Measurements from ENCODE around the gene CKAP2L. TPM values are rescaled to one million over a fixed set of nuclear protein-coding genes. Genes with fewer than 3 reads are reported as not detected.
"Not testable (repeated sequence)": the region's sequence is repeated elsewhere in the genome, so short reads cannot be mapped to it uniquely, and the experiment has no call there.

CKAP2L gene
- total RNA-seq, 1 donor = 0.21 TPM

- not testable (repeated sequence) for H3K9me3 ChIP-seq (ENCODE audit: low read depth, low read length); H3K27me3 ChIP-seq (ENCODE audit: insufficient read depth, low read length); H3K4me3 ChIP-seq (ENCODE audit: low read length)
- H3K4me1 ChIP-seq (ENCODE audit: insufficient read depth, low read length) = peaks cover 14% of the 10 kb centered on the region
Measured at GRCh38 chr2:112716826-112717352, 47.5 kb downstream of the CKAP2L start.

- not testable (repeated sequence) for H3K9me3 ChIP-seq (ENCODE audit: low read depth, low read length); H3K4me3 ChIP-seq (ENCODE audit: low read length); H3K27me3 ChIP-seq (ENCODE audit: insufficient read depth, low read length)
- H3K4me1 ChIP-seq (ENCODE audit: insufficient read depth, low read length) = peaks cover 15% of the 10 kb centered on the region
Measured at GRCh38 chr2:112716094-112716493, 48.3 kb downstream of the CKAP2L start.

- no peaks in the 10 kb centered on the region for H3K9me3 ChIP-seq (ENCODE audit: low read depth, low read length)
- H3K27me3 ChIP-seq (ENCODE audit: insufficient read depth, low read length) = no peaks in the 10 kb centered on the region
- no peak overlapping the region for H3K4me3 ChIP-seq (ENCODE audit: low read length)
- peaks cover 15% of the 10 kb centered on the region for H3K4me1 ChIP-seq (ENCODE audit: insufficient read depth, low read length)
Measured at GRCh38 chr2:112714836-112715631, 49.4 kb downstream of the CKAP2L start.

GRCh38 chr2:112714331-112714730 lies 50.1 kb downstream of the CKAP2L start:
- Histone ChIP-seq H3K9me3 (ENCODE audit: low read depth, low read length) (no peaks in the 10 kb centered on the region), H3K27me3 (ENCODE audit: insufficient read depth, low read length) (no peaks in the 10 kb centered on the region), H3K4me3 (ENCODE audit: low read length) (no peak overlapping the region), H3K4me1 (ENCODE audit: insufficient read depth, low read length) (peaks cover 21% of the 10 kb centered on the region)

GRCh38 chr2:112713926-112714325 lies 50.5 kb downstream of the CKAP2L start:
- Histone ChIP-seq H3K27me3 (ENCODE audit: insufficient read depth, low read length) (no peaks in the 10 kb centered on the region), H3K4me1 (ENCODE audit: insufficient read depth, low read length) (peaks cover 25% of the 10 kb centered on the region)

DNA sequence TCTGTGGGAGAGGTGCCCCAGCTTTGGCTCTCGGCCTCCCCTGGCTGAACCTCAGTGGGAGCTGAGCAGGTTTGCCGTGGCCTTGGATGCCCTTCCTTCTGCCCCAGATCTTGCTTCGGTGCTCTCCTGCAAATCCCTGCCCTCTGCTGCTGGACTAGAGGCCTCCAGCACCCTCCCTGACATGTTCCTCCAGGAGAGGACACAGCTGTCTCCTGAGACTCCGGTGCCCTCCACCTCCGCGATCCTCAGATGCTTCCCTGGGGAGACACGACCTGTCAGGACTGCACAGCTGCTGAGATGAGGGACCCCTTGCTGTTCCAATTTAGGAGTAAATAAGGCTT lies 50.9 kb downstream of the CKAP2L start:
- H3K4me1 ChIP-seq (ENCODE audit: insufficient read depth, low read length) = peaks cover 28% of the 10 kb centered on the region

More at GRCh38 chr2:112713926-112714325, 50.5 kb downstream of the CKAP2L start:
- no peak overlapping the region for H3K4me3 ChIP-seq (ENCODE audit: low read length)
- H3K9me3 ChIP-seq (ENCODE audit: low read depth, low read length) = no peaks in the 10 kb centered on the region

DNA sequence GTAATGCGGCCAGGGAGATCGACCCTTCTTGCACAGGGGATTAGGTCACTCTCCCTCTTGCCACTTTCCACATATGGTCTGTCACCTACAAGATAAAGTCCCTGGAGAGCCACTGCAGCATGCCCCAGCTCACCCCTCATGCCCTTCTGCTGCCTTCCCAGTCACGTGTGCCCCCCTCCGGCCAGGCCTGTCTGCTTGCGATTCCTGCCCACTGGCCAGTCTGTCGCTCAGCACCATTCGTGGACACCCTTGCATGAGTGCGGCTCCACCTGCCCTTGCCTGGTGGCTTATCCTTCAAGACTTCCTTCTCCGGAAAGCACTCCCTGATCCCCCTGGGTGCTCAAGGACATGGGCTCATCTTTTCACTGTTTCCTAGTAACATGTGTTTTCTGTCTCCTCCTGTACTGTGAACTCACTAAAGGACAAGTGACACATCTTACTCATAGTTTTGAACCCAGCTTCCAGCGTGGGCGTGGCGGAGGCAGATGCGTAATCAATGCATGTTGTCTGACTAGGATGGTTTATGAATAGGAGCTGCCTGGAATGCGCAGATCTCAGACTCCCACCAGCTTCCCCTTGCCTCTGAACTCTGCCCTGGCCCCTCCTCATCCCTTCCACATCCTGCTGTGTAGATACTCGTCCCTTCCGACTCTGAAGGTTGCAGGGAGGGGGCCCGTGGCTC lies 51.4 kb downstream of the CKAP2L start:
- no peaks in the 10 kb centered on the region for H3K9me3 ChIP-seq (ENCODE audit: low read depth, low read length)
- H3K4me1 ChIP-seq (ENCODE audit: insufficient read depth, low read length) = peaks cover 32% of the 10 kb centered on the region
- no peaks in the 10 kb centered on the region for H3K27me3 ChIP-seq (ENCODE audit: insufficient read depth, low read length)
- no peak overlapping the region for H3K4me3 ChIP-seq (ENCODE audit: low read length)

More for the DNA sequence above, 50.9 kb downstream of the CKAP2L start:
- Histone ChIP-seq H3K27me3 (ENCODE audit: insufficient read depth, low read length) (no peaks in the 10 kb centered on the region), H3K9me3 (ENCODE audit: low read depth, low read length) (no peaks in the 10 kb centered on the region), H3K4me3 (ENCODE audit: low read length) (no peak overlapping the region)

DNA sequence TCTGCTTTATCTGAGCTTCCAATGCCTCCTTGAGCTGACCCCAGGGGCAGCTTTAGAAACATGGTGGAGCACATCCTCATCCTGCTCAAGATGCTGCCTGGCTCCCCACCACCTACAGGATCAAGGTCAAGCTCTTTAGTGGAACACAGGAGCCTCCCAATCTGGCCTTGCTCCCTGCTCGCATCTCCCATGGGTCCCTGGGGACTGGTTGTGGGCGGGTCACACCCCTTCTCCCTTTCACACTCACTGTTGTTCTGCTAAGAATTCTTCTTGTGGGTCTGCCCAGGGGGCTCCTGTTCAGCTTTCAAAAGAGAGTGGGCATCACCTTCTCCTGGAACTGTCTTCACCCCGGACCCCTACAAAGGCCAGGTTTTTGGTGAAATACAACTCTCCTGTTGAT lies 51.9 kb downstream of the CKAP2L start:
- Histone ChIP-seq H3K4me1 (ENCODE audit: insufficient read depth, low read length) (peaks cover 38% of the 10 kb centered on the region), H3K9me3 (ENCODE audit: low read depth, low read length) (no peaks in the 10 kb centered on the region), H3K4me3 (ENCODE audit: low read length) (no peak overlapping the region), H3K27me3 (ENCODE audit: insufficient read depth, low read length) (no peaks in the 10 kb centered on the region)

DNA sequence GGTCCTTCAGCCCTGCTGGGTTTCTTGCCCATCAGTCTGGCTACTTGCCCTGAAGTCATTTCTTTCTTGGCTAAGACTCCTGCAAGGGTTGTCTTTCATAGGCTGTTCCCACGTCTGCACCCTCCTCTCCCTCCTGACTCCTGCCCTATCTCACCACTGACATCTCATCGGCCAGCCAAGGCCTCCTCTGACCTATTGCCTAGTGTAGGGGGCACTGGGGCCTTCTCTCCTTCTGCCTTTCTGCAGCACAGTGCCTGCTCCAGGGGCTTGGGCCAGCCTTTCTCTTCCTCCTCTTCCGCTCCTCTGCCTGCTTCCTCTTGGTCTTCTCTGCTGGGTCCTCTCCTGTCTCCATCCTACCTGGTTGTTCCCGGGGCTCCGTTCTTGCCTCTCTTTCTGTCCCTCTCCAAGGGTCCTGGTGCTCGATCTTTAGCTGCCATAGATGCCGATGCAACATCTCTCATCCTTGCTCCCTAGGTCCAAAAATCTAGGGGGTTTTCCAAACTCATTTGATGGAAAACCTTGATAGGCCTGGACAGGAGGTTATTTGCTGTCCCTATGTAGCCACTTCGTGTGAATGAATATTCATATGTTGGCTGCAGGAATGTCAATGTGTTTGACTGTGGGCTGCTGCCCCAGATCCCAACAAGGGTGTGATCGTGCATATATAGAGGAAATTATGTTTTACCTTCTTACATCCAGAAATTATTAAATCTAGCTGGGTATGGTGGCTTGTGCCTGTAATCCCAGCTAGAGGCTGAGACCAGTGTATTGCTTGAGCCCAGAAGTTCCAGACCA lies 53.3 kb downstream of the CKAP2L start:
- H3K4me1 ChIP-seq (ENCODE audit: insufficient read depth, low read length) = peaks cover 51% of the 10 kb centered on the region
- no peak overlapping the region for H3K4me3 ChIP-seq (ENCODE audit: low read length)
- H3K9me3 ChIP-seq (ENCODE audit: low read depth, low read length) = no peaks in the 10 kb centered on the region
- no peaks in the 10 kb centered on the region for H3K27me3 ChIP-seq (ENCODE audit: insufficient read depth, low read length)

DNA sequence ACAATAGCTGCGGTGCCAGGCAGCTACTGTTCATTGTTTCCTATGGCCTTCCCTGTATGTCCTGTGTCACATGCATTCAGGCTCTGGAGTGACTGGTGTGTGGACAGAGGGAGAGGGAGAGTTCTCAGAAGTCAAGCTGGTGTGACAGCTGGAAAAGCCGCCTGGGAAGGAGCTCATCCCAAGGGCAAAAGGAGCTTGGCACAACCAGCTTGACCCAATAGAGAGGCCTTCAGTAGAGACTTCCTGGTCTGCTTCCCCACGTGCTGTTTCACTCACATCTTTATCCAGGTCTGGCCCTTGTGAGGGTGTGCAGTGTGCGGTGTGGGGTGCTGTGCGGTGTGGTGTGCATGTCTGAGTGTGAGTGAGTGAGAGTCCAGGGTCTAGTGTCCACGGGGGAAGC lies 54.7 kb downstream of the CKAP2L start:
- Histone ChIP-seq H3K27me3 (ENCODE audit: insufficient read depth, low read length) (no peaks in the 10 kb centered on the region), H3K9me3 (ENCODE audit: low read depth, low read length) (no peaks in the 10 kb centered on the region), H3K4me1 (ENCODE audit: insufficient read depth, low read length) (peaks cover 64% of the 10 kb centered on the region), H3K4me3 (ENCODE audit: low read length) (no peak overlapping the region)

DNA sequence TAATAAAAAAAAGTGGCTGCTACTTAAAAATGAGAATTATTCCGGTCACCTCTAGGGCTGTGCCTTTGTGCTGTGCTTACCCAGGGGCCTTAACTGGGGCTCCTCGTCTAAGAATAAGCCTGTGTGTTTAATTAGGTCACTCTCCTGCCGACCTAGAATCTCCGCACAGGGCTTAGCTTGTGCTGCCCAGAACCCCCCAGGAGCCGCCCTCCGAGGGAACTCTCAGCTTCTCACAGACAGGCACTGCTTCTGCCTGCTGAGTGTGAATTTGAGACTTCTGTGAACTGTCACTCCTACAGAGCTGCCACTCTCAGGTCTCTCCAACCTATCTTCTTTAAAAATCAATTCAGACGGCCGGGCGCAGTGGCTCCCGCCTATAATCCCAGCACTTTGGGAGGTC lies 55.4 kb downstream of the CKAP2L start:
- no peak overlapping the region for H3K4me3 ChIP-seq (ENCODE audit: low read length)
- H3K4me1 ChIP-seq (ENCODE audit: insufficient read depth, low read length) = peaks cover 64% of the 10 kb centered on the region
- H3K27me3 ChIP-seq (ENCODE audit: insufficient read depth, low read length) = no peaks in the 10 kb centered on the region
- H3K9me3 ChIP-seq (ENCODE audit: low read depth, low read length) = no peaks in the 10 kb centered on the region

- peaks cover 71% of the 10 kb centered on the region for H3K4me1 ChIP-seq (ENCODE audit: insufficient read depth, low read length)
Measured at GRCh38 chr2:112706947-112707346, 57.5 kb downstream of the CKAP2L start.

GRCh38 chr2:112706170-112706664 lies 58.2 kb downstream of the CKAP2L start:
- Histone ChIP-seq H3K27me3 (ENCODE audit: insufficient read depth, low read length) (no peaks in the 10 kb centered on the region), H3K4me3 (ENCODE audit: low read length) (no peak overlapping the region), H3K4me1 (ENCODE audit: insufficient read depth, low read length) (peaks cover 76% of the 10 kb centered on the region), H3K9me3 (ENCODE audit: low read depth, low read length) (no peaks in the 10 kb centered on the region)

More at GRCh38 chr2:112706947-112707346, 57.5 kb downstream of the CKAP2L start:
- H3K27me3 ChIP-seq (ENCODE audit: insufficient read depth, low read length); H3K9me3 ChIP-seq (ENCODE audit: low read depth, low read length); H3K4me3 ChIP-seq (ENCODE audit: low read length): not testable (repeated sequence)

DNA sequence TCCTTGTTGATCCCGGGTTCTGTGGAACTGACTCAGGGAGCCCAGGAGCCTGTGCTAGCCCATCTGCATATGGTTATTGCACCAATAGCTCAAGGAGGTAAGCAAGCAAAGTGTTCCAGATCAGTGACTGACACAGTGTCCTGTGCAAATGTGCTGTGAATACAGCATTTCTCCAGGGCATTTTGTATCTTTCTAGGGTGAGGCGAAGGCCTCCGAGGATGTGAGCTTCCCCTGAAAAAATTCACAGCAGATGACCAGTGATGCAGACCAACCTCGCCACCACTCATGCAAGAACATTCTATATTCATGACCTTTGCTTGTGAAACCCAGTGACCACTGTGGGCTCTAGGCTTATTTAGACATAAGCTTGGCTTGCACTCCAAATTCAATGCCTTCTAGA lies 58.8 kb downstream of the CKAP2L start:
- peaks cover 76% of the 10 kb centered on the region for H3K4me1 ChIP-seq (ENCODE audit: insufficient read depth, low read length)
- H3K9me3 ChIP-seq (ENCODE audit: low read depth, low read length) = no peaks in the 10 kb centered on the region
- no peak overlapping the region for H3K4me3 ChIP-seq (ENCODE audit: low read length)
- H3K27me3 ChIP-seq (ENCODE audit: insufficient read depth, low read length) = no peaks in the 10 kb centered on the region

DNA sequence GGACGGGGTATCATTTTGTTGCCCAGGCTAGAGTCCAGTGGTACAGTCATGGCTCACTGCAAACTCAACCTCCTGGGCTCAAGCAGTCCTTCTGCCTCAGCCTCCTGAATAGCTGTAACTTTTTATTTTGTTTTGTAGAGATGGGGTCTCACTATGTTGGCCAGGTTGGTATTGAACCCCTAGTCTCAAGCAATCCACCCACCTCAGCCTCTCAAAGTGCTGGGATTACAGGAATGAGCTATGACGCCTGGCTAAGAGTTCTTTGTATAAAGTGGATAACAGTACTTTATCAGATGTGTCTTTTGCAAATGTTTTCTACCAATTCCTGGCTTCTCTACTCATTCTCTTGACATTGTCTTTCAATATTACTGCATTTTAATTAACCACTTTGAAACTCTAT lies 60.7 kb downstream of the CKAP2L start:
- Histone ChIP-seq H3K4me3 (ENCODE audit: low read length) (no peak overlapping the region), H3K4me1 (ENCODE audit: insufficient read depth, low read length) (peaks cover 72% of the 10 kb centered on the region), H3K27me3 (ENCODE audit: insufficient read depth, low read length) (no peaks in the 10 kb centered on the region), H3K9me3 (ENCODE audit: low read depth, low read length) (no peaks in the 10 kb centered on the region)
